ENCODE data around the gene GPR18. TPM values are rescaled to one million over a fixed set of nuclear protein-coding genes. Genes with fewer than 3 reads are reported as not detected.

GPR18 gene
- total RNA-seq, 4 donors from 2014 or later = not detected

DNA sequence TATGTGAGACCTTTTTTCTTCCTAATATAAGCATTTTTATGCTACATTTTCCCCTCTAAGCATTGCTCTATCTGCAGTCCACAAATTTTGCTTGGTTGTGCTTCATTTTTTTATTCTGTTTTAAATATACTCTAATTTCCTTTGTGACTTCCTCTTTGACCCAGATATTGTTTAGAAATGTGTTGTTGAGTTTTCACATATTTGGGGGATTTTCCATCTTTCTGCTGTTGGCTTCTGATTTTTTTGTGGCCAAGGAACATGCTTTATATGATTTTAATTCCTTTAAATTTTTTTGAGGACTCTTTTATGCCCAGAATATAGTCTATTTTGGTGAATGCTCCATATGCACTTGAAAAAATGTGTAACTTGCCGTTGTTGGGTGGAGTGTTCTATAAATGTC, 34.6 kb downstream of the GPR18 start:
- TF ChIP-seq POLR2A (IDR thresholded peaks at IDR 0.05) (no peak), CTCF (IDR thresholded peaks at IDR 0.05) (no peak), EP300 (IDR thresholded peaks at IDR 0.05) (no peak)

GRCh38 chr13:99221567-99222239, 36.5 kb downstream of the GPR18 start:
- DNase-seq (ENCODE audit: low spot score in 2 of 2) = no peak
- 93 to 95% methylated on average over 8 of the region's 8 CpGs for WGBS, 2 donors
- no peak overlapping the region for H3K4me3 ChIP-seq
- H3K36me3 ChIP-seq = peaks cover 0 to 5% (median 0%) of the 10 kb centered on the region in 3 donors
- H3K27me3 ChIP-seq = no peaks in the 10 kb centered on the region
- H3K4me1 ChIP-seq = peaks cover 0 to 33% (median 9%) of the 10 kb centered on the region in 4 donors
- TF ChIP-seq CTCF (IDR thresholded peaks at IDR 0.05) (no peak), POLR2A (IDR thresholded peaks at IDR 0.05) (no peak), EP300 (IDR thresholded peaks at IDR 0.05) (no peak)
- H3K27ac ChIP-seq = no peak overlapping the region
- no peaks in the 10 kb centered on the region for H3K9me3 ChIP-seq

More for the DNA sequence above, 34.6 kb downstream of the GPR18 start:
- H3K4me1 ChIP-seq = peaks cover 0 to 31% (median 9%) of the 10 kb centered on the region in 4 donors
- peaks cover 0 to 5% (median 0%) of the 10 kb centered on the region in 3 donors for H3K36me3 ChIP-seq
- 62 to 74% methylated on average over 1 of the region's 1 CpG for WGBS, 2 donors
- H3K4me3 ChIP-seq = no peak overlapping the region
- no peak overlapping the region for H3K27ac ChIP-seq
- no peak for DNase-seq (ENCODE audit: low spot score in 2 of 2)
- H3K27me3 ChIP-seq = no peaks in the 10 kb centered on the region
- no peaks in the 10 kb centered on the region for H3K9me3 ChIP-seq

DNA sequence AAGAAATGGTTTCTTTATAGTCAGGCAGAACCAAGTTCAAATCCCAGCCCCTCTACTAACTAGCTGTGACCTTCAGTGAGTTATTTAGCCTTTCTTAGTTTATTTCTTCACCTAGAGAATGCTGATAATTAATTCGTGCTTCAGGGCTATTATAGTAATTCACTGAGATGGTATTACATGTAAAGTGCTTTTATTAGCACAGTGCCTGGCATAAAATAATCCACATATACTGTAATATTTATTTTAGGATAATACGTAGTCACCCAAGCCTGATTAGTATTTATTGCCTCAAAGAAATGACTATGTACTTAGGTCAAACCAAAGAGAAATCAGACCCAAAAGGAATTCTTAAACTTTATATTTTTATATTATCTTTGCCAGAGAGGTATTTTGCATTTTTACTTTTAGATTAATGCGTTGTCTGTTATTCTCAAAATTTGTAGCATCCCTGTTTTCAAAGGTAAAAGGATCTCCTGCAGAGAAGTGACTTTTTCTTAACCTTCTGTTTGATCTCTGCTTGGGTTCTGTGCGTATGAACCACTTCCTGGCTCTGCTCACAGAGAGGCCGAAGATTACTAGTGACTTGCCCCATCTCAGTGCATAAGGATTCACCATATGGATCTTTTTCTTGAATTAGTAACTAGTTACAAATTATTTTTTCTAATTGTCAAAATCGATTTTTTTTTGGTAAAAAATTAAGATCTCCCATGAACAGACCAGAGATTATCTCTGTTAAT, 37.8 kb downstream of the GPR18 start:
- no peak overlapping the region for H3K27ac ChIP-seq
- 81 to 83% methylated on average over 6 of the region's 6 CpGs for WGBS, 2 donors
- H3K36me3 ChIP-seq = peaks cover 0 to 5% (median 3%) of the 10 kb centered on the region in 3 donors
- H3K9me3 ChIP-seq = no peaks in the 10 kb centered on the region
- peaks cover 0 to 33% (median 9%) of the 10 kb centered on the region in 4 donors for H3K4me1 ChIP-seq
- TF ChIP-seq POLR2A (IDR thresholded peaks at IDR 0.05) (no peak), EP300 (IDR thresholded peaks at IDR 0.05) (no peak), CTCF (IDR thresholded peaks at IDR 0.05) (no peak)
- no peak overlapping the region for H3K4me3 ChIP-seq
- H3K27me3 ChIP-seq = no peaks in the 10 kb centered on the region
- no peak for DNase-seq (ENCODE audit: low spot score in 2 of 2)

DNA sequence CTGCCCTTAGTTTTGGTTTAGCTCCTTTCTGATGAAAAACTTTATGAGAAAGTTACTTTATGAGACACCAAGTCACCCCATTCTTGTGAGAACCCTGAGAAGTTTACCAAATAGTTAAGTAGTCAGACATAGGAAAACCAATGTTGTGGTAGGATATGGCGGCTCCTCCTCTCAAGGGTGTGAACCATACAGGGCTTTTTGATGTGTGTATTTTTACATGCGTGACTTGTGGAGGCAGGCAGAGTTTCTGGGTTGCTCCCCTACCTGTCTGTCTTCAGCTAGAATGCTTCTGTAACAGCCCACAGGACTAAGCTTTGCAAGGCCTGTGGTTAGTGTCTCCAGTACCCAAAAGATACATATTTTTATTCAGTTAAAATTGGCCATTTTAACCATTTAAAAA, 39.2 kb downstream of the GPR18 start:
- WGBS, 2 donors = 84 to 97% methylated on average over 2 of the region's 2 CpGs
- Histone ChIP-seq H3K36me3 (peaks cover 0 to 5% (median 3%) of the 10 kb centered on the region in 3 donors), H3K27ac (no peak overlapping the region), H3K4me3 (no peak overlapping the region), H3K4me1 (peaks cover 0 to 35% (median 19%) of the 10 kb centered on the region in 4 donors), H3K27me3 (no peaks in the 10 kb centered on the region), H3K9me3 (no peaks in the 10 kb centered on the region)
- DNase-seq (ENCODE audit: low spot score in 2 of 2) = no peak
- TF ChIP-seq CTCF (IDR thresholded peaks at IDR 0.05) (no peak), EP300 (IDR thresholded peaks at IDR 0.05) (no peak), POLR2A (IDR thresholded peaks at IDR 0.05) (no peak)

DNA sequence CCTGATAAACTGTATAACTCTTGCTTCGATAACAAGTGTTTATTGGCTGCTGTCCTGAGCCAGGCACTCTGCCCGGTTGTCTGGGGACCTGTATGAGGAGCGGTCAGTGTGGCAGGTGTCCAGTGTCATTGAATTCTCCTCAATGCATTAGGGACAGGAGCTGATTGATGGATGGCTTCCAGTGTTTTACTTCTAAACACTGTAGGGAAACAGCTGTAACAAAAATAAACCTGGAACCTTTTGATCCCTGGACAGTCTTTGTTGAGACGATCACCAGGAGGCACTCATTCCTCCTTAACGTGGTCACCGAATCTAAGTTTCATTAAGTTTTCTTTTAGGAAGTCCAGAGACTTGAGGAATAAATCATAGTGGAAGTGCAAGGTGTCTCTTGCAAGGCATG, 39.6 kb downstream of the GPR18 start:
- DNase-seq (ENCODE audit: low spot score in 2 of 2) = no peak
- no peaks in the 10 kb centered on the region for H3K27me3 ChIP-seq
- H3K36me3 ChIP-seq = peaks cover 0 to 5% (median 3%) of the 10 kb centered on the region in 3 donors
- TF ChIP-seq CTCF (IDR thresholded peaks at IDR 0.05) (no peak), EP300 (IDR thresholded peaks at IDR 0.05) (no peak), POLR2A (IDR thresholded peaks at IDR 0.05) (no peak)
- H3K9me3 ChIP-seq = no peaks in the 10 kb centered on the region
- WGBS, 2 donors = 38 to 52% methylated on average over 6 of the region's 6 CpGs
- no peak overlapping the region for H3K27ac ChIP-seq
- no peak overlapping the region for H3K4me3 ChIP-seq
- peaks cover 0 to 33% (median 17%) of the 10 kb centered on the region in 4 donors for H3K4me1 ChIP-seq
